Neuron (in vitro differentiated cells): ENCODE data around the gene FAM200C.
A peak's percentile ranks its signal among the peaks of the same experiment; 100 is the strongest.

Source experiments
- H2AFZ ChIP-seq: one replicate; pipeline ENCODE4 v1.6.1; 2013; ENCODE audit warnings: low read depth, mild to moderate bottlenecking, inconsistent platforms, low read length, moderate library complexity
- H3K27me3 ChIP-seq: one replicate; pipeline ENCODE4 v1.6.1; 2013; ENCODE audit warnings: low read length; ENCODE audit not compliant: insufficient read depth
- H3K36me3 ChIP-seq: one replicate; pipeline ENCODE4 v1.6.1; 2013; ENCODE audit warnings: low read length; ENCODE audit not compliant: insufficient read depth
- H3K4me1 ChIP-seq: one replicate; pipeline ENCODE4 v1.6.1; 2013; ENCODE audit warnings: low read length; ENCODE audit not compliant: insufficient read depth
- H3K4me3 ChIP-seq: 2 replicates; pipeline ENCODE4 v1.5.1; 2013; ENCODE audit warnings: mild to moderate bottlenecking, low read length, moderate library complexity
- H3K9me3 ChIP-seq: one replicate; pipeline ENCODE4 v1.6.1; 2013; ENCODE audit warnings: low read length

FAM200C gene

GRCh38 chr5:160371294-160371693 is 28.6 kb downstream of the FAM200C start:
- H3K9me3 ChIP-seq: no peaks in the 10 kb centered on the region
- H3K36me3 ChIP-seq: no peaks in the 10 kb centered on the region

GRCh38 chr5:160370713-160371034 is 29.2 kb downstream of the FAM200C start:
- Histone ChIP-seq H2AFZ (peak overlapping the region; percentile 54), H3K9me3 (no peaks in the 10 kb centered on the region), H3K27me3 (peaks cover 12% of the 10 kb centered on the region), H3K4me3 (peak overlapping the region; percentile 30), H3K4me1 (peaks cover 7% of the 10 kb centered on the region), H3K36me3 (no peaks in the 10 kb centered on the region)

More at GRCh38 chr5:160371294-160371693, 28.6 kb downstream of the FAM200C start:
- Histone ChIP-seq H3K4me1 (peaks cover 7% of the 10 kb centered on the region), H3K4me3 (no peak overlapping the region), H3K27me3 (peaks cover 12% of the 10 kb centered on the region), H2AFZ (no peak overlapping the region)

DNA sequence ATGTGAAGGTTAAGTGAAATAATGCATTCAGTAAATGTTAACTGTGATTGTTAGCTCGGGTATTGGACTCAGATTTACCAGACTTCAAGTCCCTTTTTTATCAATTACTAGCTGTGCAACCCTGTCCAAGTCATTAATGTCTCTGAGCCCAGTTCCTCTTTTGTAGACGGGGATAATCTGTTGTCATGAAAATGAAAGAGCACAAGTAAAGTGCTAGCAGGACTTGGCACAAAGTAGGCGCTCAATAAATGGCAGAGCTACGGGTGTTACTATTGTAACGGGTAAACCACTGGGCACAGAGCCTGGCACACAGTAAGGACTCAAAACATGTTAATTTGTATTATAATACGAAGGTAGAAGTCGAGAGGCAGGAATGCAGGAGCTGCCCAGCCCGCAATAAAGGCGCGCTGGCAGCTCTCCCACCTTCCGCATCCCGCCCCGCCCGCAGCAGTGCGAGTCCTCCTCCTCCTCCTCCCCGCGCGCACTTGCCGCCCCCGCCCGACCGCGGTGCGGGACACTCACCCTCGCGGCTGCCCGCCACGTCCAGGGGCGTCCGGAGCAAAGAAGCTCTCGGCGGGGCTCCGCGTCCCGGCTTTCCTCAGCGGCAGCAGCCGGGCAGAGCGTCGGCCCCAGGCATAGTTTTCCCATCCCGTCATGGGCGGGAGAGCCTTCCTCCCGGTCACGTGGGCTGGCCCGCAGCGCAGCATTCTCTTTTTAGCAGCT is 29.7 kb downstream of the FAM200C start, which contains the start of gene C1QTNF2:
C1QTNF2 (minus strand) TSS at position 637 of the 723 bp plus-strand sequence. CDS start 15,615 bp downstream, outside the sequence.
- peak within 1 kb of the TSS; percentile 30 for H3K4me3 ChIP-seq
- H3K27me3 ChIP-seq: peaks cover 12% of the 10 kb centered on the region

DNA sequence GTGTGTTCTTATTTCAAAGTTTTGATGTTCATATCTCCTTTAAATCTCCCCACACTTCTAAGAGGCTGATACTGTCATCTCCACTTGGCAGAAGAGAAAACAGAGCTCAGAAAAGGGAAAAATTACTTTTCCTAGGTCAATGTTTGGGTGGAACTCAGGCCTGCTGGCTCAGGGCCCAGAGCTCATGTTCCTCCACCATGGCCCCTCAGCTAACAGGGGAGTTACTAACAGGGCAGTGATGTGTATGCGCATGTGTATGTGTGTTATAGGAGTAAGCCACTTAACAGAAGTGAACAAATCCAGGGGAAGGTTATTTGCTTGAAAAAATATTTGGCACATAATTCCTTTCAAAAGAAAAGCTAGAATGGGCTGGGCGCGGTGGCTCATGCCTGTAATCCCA is 32.0 kb downstream of the FAM200C start:
- peaks cover 12% of the 10 kb centered on the region for H3K27me3 ChIP-seq
- H3K4me3 ChIP-seq: no peak overlapping the region

More for the DNA sequence above, 29.7 kb downstream of the FAM200C start, which contains the start of gene C1QTNF2:
- H3K9me3 ChIP-seq: no peaks in the 10 kb centered on the region
- no peaks in the 10 kb centered on the region for H3K36me3 ChIP-seq
- peaks cover 7% of the 10 kb centered on the region for H3K4me1 ChIP-seq
- H2AFZ ChIP-seq: peak within 1 kb of the TSS; percentile 54

GRCh38 chr5:160367261-160367660 is 32.6 kb downstream of the FAM200C start:
- H2AFZ ChIP-seq: no peak overlapping the region
- no peaks in the 10 kb centered on the region for H3K9me3 ChIP-seq
- no peaks in the 10 kb centered on the region for H3K36me3 ChIP-seq
- peaks cover 12% of the 10 kb centered on the region for H3K27me3 ChIP-seq
- H3K4me3 ChIP-seq: no peak overlapping the region
- peaks cover 16% of the 10 kb centered on the region for H3K4me1 ChIP-seq

More for the DNA sequence above, 32.0 kb downstream of the FAM200C start:
- no peaks in the 10 kb centered on the region for H3K9me3 ChIP-seq
- peaks cover 15% of the 10 kb centered on the region for H3K4me1 ChIP-seq
- no peaks in the 10 kb centered on the region for H3K36me3 ChIP-seq
- no peak overlapping the region for H2AFZ ChIP-seq

- Histone ChIP-seq H3K27me3 (peaks cover 9% of the 10 kb centered on the region), H3K4me3 (no peak overlapping the region), H3K36me3 (no peaks in the 10 kb centered on the region), H3K4me1 (peaks cover 16% of the 10 kb centered on the region), H3K9me3 (no peaks in the 10 kb centered on the region), H2AFZ (no peak overlapping the region)
Observed at GRCh38 chr5:160366230-160366629, 33.6 kb downstream of the FAM200C start.

- H3K4me1 ChIP-seq: peaks cover 14% of the 10 kb centered on the region
- H3K36me3 ChIP-seq: no peaks in the 10 kb centered on the region
- no peak overlapping the region for H3K4me3 ChIP-seq
- peak overlapping the region; percentile 1 for H2AFZ ChIP-seq
- H3K9me3 ChIP-seq: no peaks in the 10 kb centered on the region
- H3K27me3 ChIP-seq: no peaks in the 10 kb centered on the region
Observed at GRCh38 chr5:160363660-160364395, 36.0 kb downstream of the FAM200C start.

- H3K9me3 ChIP-seq: no peaks in the 10 kb centered on the region
- no peak overlapping the region for H3K4me3 ChIP-seq
- H2AFZ ChIP-seq: peak overlapping the region; percentile 1
- H3K4me1 ChIP-seq: peaks cover 14% of the 10 kb centered on the region
- no peaks in the 10 kb centered on the region for H3K27me3 ChIP-seq
- H3K36me3 ChIP-seq: no peaks in the 10 kb centered on the region
Observed at GRCh38 chr5:160363211-160363610, 36.6 kb downstream of the FAM200C start.

DNA sequence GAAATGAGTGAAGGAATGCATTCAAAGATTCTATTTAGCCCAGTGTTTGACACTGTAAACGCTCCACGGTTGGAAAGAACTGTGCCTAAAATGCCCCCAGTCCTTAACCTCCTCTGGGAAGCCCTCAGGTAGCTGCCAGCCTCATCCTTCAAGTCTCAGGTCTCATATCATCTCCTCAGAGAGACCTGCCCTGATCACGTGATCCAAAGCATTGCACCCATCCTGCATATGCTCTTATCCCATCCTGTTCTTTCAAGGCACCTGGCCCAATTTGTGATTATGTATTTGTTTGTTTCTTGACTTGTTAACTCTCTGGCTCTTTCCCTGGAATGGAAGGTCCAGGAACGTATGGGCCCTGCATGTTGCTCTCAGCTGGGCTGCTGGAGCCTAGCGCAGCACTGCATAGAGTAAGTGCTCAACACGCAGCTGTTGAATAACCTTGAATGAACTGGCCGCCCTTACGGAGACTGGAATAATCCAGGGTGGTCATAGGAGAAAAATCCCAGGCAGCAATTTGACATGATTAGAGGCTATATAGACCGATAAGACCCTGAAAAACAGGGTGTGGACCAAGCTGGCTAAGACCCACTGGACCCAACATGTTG is 38.1 kb downstream of the FAM200C start:
- Histone ChIP-seq H3K36me3 (no peaks in the 10 kb centered on the region), H2AFZ (no peak overlapping the region), H3K9me3 (no peaks in the 10 kb centered on the region), H3K27me3 (no peaks in the 10 kb centered on the region), H3K4me3 (no peak overlapping the region), H3K4me1 (peaks cover 19% of the 10 kb centered on the region)

DNA sequence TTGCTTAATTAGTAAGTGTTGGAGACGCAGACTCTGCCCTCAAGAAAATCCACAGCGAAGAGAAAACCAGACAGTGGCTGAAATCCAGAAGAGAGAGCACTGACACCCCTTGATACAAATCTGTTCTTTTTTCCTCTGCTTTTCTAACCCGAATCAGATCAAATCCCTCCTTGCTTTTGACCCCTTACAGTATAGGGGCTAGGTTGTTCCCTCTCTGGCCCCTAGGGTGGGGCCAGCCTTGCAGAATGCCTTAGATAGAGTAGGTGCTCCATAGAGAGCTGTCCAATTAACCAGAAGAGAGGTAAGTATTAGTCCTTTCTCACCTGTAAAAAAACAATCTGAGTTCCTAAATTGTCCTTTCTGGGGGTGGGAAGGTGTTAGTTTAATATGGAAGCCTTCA is 39.5 kb downstream of the FAM200C start:
- no peaks in the 10 kb centered on the region for H3K27me3 ChIP-seq
- no peak overlapping the region for H2AFZ ChIP-seq
- H3K9me3 ChIP-seq: no peaks in the 10 kb centered on the region
- no peak overlapping the region for H3K4me3 ChIP-seq
- H3K4me1 ChIP-seq: peaks cover 26% of the 10 kb centered on the region
- no peaks in the 10 kb centered on the region for H3K36me3 ChIP-seq

DNA sequence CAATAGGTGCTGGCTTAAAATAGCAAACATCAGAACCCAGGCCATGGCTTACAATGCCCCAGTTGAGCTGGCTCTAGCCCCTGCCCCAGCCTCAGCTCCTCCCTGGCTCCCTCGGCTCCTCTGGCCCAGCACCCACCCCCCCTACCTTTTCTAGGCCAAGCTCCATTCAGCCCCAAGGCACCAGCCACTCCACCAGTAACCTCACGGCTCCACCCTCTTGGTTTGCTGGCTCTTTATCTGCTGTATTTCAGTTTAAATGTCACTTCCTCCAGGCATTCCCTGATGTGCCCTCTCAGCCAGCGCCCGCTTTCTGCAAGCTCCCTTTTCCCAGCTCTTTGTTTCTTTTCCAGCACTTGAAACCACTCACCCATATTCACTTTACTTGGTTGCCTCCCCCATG is 40.0 kb downstream of the FAM200C start:
- H3K4me1 ChIP-seq: peaks cover 26% of the 10 kb centered on the region
- H2AFZ ChIP-seq: no peak overlapping the region
- no peaks in the 10 kb centered on the region for H3K27me3 ChIP-seq
- H3K4me3 ChIP-seq: no peak overlapping the region
- H3K9me3 ChIP-seq: no peaks in the 10 kb centered on the region
- H3K36me3 ChIP-seq: no peaks in the 10 kb centered on the region

DNA sequence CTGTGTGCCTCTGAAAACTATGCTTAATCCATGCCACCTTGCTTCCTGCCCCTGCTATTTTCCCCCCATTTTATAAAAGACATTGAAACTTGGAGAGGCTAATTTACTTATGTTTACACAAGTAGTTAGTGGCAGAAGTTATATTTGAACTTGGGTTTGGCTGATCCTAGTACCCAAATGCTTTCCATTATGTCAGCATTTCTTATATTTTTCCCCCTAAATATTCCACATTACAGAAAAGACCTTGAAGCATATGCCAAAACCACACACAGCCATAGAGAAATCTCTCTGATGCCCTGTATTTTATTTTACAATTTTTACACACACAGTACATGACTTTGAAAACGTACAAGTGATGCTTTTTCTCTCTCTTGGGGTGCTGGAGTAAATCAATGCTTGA is 40.6 kb downstream of the FAM200C start:
- no peak overlapping the region for H2AFZ ChIP-seq
- no peak overlapping the region for H3K4me3 ChIP-seq
- H3K27me3 ChIP-seq: no peaks in the 10 kb centered on the region
- no peaks in the 10 kb centered on the region for H3K9me3 ChIP-seq
- H3K4me1 ChIP-seq: peaks cover 26% of the 10 kb centered on the region
- no peaks in the 10 kb centered on the region for H3K36me3 ChIP-seq

GRCh38 chr5:160357861-160358411 is 41.9 kb downstream of the FAM200C start:
- no peak overlapping the region for H2AFZ ChIP-seq
- H3K4me1 ChIP-seq: peaks cover 13% of the 10 kb centered on the region
- H3K36me3 ChIP-seq: no peaks in the 10 kb centered on the region
- no peaks in the 10 kb centered on the region for H3K9me3 ChIP-seq
- H3K27me3 ChIP-seq: no peaks in the 10 kb centered on the region
- no peak overlapping the region for H3K4me3 ChIP-seq
